SK-N-SH (cell line): ENCODE measurements around the gene XYLT2. TPM values are rescaled to one million over a fixed set of nuclear protein-coding genes. Genes with fewer than 3 reads are reported as not detected.

ENCODE experiments used
- CTCF ChIA-PET: fragments of 300-600, 350-600 bp; formaldehyde crosslinking; extraction: SDS; loops from one replicate; lab custom pipeline; 2021; lab: Yijun Ruan, JAX
- POLR2A ChIA-PET: fragments of 350-600 bp; sonication (Branson Sonifier 250); formaldehyde crosslinking; extraction: SDS; loops from one replicate; lab custom pipeline; 2020; ENCODE audit warnings: antibody characterized with exemption, inconsistent platforms; lab: Yijun Ruan, JAX
- DNase-seq: peaks from one replicate; pipeline ENCODE4 v3.0.0; 2012
- H2AFZ ChIP-seq: fragments of 200-600 bp; sonication (generic); 2 replicates; pipeline ENCODE4 v1.8.1; 2016; ENCODE audit warnings: antibody characterized with exemption, mild to moderate bottlenecking, low read depth
- H3F3A ChIP-seq: fragments of 200-600 bp; sonication (generic); replicated peaks from 2 replicates; pipeline ENCODE3; 2016; ENCODE audit warnings: antibody characterized with exemption, mild to moderate bottlenecking; ENCODE audit not compliant: insufficient read depth
- H3K27ac ChIP-seq, 2 experiments: fragments of 200-500 bp in 1 of 2; fragments of 200-600 bp in 1 of 2; sonication (Bioruptor generic) in 1 of 2; sonication (generic), shearing (Covaris generic) in 1 of 2; 2 replicates each; pipeline versions ENCODE4 v1.5.1 to v1.6.1; 2014 to 2016; ENCODE audit warnings: low read depth in 2 of 2, inconsistent platforms in 1 of 2, low read length in 1 of 2, mild to moderate bottlenecking in 1 of 2, mixed read lengths in 1 of 2
- H3K27me3 ChIP-seq: fragments of 200-600 bp; sonication (generic), shearing (Covaris generic); 2 replicates; pipeline ENCODE4 v1.6.1; 2016; ENCODE audit warnings: mixed run types; ENCODE audit not compliant: insufficient read depth
- H3K36me3 ChIP-seq, 2 experiments: fragments of 200-500 bp in 1 of 2; fragments of 200-600 bp in 1 of 2; sonication (Bioruptor generic) in 1 of 2; sonication (generic) in 1 of 2; replicated peaks in 1 of 2; 2 replicates each; pipeline versions ENCODE3 to v1.5.1; 2014 to 2016; ENCODE audit warnings: low read length in 1 of 2, mild to moderate bottlenecking in 1 of 2; ENCODE audit not compliant: insufficient read depth in 2 of 2, control insufficient read depth in 1 of 2
- H3K4me1 ChIP-seq, 2 experiments: fragments of 200-500 bp in 1 of 2; fragments of 200-600 bp in 1 of 2; sonication (Bioruptor generic) in 1 of 2; sonication (generic), shearing (Covaris generic) in 1 of 2; 2 replicates each; pipeline versions ENCODE4 v1.5.1 to v1.6.1; 2014 to 2016; ENCODE audit warnings: low read depth in 1 of 2, low read length in 1 of 2, mixed run types in 1 of 2; ENCODE audit not compliant: insufficient read depth in 2 of 2, control insufficient read depth in 1 of 2
- H3K4me2 ChIP-seq: fragments of 200-600 bp; sonication (generic), shearing (Covaris generic); 2 replicates; pipeline ENCODE4 v1.6.1; 2017; ENCODE audit warnings: mixed run types
- H3K4me3 ChIP-seq, 2 experiments: fragments of 200-500 bp in 1 of 2; fragments of 200-600 bp in 1 of 2; sonication (Bioruptor generic) in 1 of 2; sonication (generic), shearing (Covaris generic) in 1 of 2; 2 replicates each; pipeline versions ENCODE4 v1.5.1 to v1.8.1; 2014 to 2016; ENCODE audit warnings: low read depth in 2 of 2, inconsistent platforms in 1 of 2, low read length in 1 of 2, mild to moderate bottlenecking in 1 of 2, mixed read lengths in 1 of 2, moderate library complexity in 1 of 2
- H3K79me2 ChIP-seq: fragments of 200-600 bp; sonication (generic); 2 replicates; pipeline ENCODE4 v1.8.1; 2017; ENCODE audit warnings: mild to moderate bottlenecking; ENCODE audit not compliant: insufficient read depth
- H3K9ac ChIP-seq: fragments of 200-600 bp; sonication (generic); 2 replicates; pipeline ENCODE4 v1.6.1; 2017; ENCODE audit warnings: mixed run types
- H3K9me2 ChIP-seq: fragments of 200-600 bp; sonication (generic); 2 replicates; pipeline ENCODE4 v1.6.1; 2017; ENCODE audit warnings: mixed run types
- H3K9me3 ChIP-seq: fragments of 200-600 bp; sonication (generic); 2 replicates; pipeline ENCODE4 v1.6.1; 2017; ENCODE audit warnings: mixed run types, mild to moderate bottlenecking, moderate library complexity
- H4K20me1 ChIP-seq: fragments of 200-600 bp; sonication (generic); 2 replicates; pipeline ENCODE4 v1.6.1; 2017; ENCODE audit warnings: mild to moderate bottlenecking, mixed run types; ENCODE audit not compliant: insufficient read depth
- FOSL2 ChIP-seq: IDR thresholded peaks from 2 replicates; pipeline ENCODE4 v1.4.0; 2012; ENCODE audit warnings: low read depth, mild to moderate bottlenecking, moderate library complexity, borderline replicate concordance
- FOXJ3 ChIP-seq: sonication (generic); formaldehyde crosslinking; IDR thresholded peaks from 2 replicates; pipeline ENCODE4 v1.5.1; 2020; ENCODE audit warnings: mild to moderate bottlenecking, missing genetic modification reagents
- GABPA ChIP-seq: IDR thresholded peaks from 2 replicates; pipeline ENCODE4 v1.4.0; 2012; ENCODE audit warnings: low read depth, mild to moderate bottlenecking
- MXI1 ChIP-seq: IDR thresholded peaks from 2 replicates; pipeline ENCODE4 v1.6.1; 2012; ENCODE audit warnings: mild to moderate bottlenecking, low read depth, low read length, improper control_type of control experiment
- SIN3A ChIP-seq: IDR thresholded peaks from 2 replicates; pipeline ENCODE4 v1.6.1; 2012; ENCODE audit warnings: low read depth, mild to moderate bottlenecking, low read length, moderate library complexity, borderline replicate concordance
- SMC3 ChIP-seq: IDR thresholded peaks from 2 replicates; pipeline ENCODE4 v1.6.1; 2012; ENCODE audit warnings: low read depth, low read length, improper control_type of control experiment
- TEAD4 ChIP-seq: IDR thresholded peaks from 2 replicates; pipeline ENCODE4 v1.4.0; 2012; ENCODE audit warnings: mild to moderate bottlenecking, borderline replicate concordance; ENCODE audit not compliant: insufficient read depth
- WGBS: methylation state at CpG from one replicate; pipeline ENCODE4 v1.1.6; 2017; ENCODE audit warnings: low lambda C conversion rate; 5-methylcytosine and 5-hydroxymethylcytosine counted together
- polyA plus RNA-seq, 3 experiments: library from polyadenylated mRNA; depleted of rRNA; stranded (reverse); fragments of >200 nt; gene quantifications; 2 replicates each; pipeline ENCODE4 v1.2.3, GENCODE V29; 2012
- TF ChIP-seq, protein P1 (sequence below): fragments of 200-600 bp; sonication (generic); IDR thresholded peaks from 2 replicates; pipeline ENCODE4 v1.6.1; 2017; ENCODE audit warnings: antibody characterized with exemption, mild to moderate bottlenecking, moderate library complexity
- TF ChIP-seq, protein P2 (sequence below): IDR thresholded peaks from 2 replicates; pipeline ENCODE4 v1.4.0; 2012; ENCODE audit warnings: low read depth
- TF ChIP-seq, protein P3 (sequence below): IDR thresholded peaks from 2 replicates; pipeline ENCODE4; 2012
- TF ChIP-seq, protein P4 (sequence below): IDR thresholded peaks from 2 replicates; pipeline ENCODE4 v1.6.1; 2012; ENCODE audit warnings: mild to moderate bottlenecking, low read depth, low read length, moderate library complexity
- TF ChIP-seq, protein P5 (sequence below): IDR thresholded peaks from 2 replicates; pipeline ENCODE4 v1.4.0; 2012; ENCODE audit warnings: low read depth, borderline replicate concordance

The XYLT2 gene
- polyA plus RNA-seq, 1 of the 3 experiments (the other 2 are of a cell fraction), result 28.4 TPM

DNA sequence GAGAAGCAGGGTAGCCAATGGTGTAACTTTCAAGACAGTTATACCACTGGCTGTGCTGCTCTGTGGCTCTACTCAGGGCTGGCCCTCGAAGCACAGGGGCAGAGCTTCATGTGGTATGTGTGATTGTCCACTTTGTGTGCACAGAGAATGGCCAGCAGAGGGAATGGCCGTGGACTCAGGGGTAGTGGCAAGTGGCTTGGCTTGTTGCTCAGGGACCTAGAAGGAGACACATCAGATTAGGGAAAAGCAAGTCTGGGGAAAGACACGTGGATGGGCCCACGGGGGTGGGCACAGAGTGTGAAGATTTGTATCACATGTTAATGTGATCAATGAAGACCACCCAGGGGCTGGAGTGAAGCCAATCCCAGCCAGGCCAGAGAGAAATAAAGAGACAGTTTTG is 20.0 kb upstream of the XYLT2 start:
- Histone ChIP-seq H3F3A (peaks cover 11% of the 10 kb centered on the region), H3K4me1 (peaks cover 0 to under 1% of the 10 kb centered on the region in 2 experiments; a peak in 2 of 4 replicates), H3K9ac (no peak overlapping the region), H4K20me1 (no peaks in the 10 kb centered on the region)
- 32% methylated on average over 4 of the region's 4 CpGs for WGBS
- POLR2A ChIA-PET, result no interaction called here
- CTCF ChIA-PET, result interaction anchor here (0.7 to 4.2 kb wide), 4 partner anchors 29 to 156 kb away, joined by 3 to 24 read pairs (median 4); partner anchors contain the start of gene COL1A1
- TF ChIP-seq, protein P1, sequence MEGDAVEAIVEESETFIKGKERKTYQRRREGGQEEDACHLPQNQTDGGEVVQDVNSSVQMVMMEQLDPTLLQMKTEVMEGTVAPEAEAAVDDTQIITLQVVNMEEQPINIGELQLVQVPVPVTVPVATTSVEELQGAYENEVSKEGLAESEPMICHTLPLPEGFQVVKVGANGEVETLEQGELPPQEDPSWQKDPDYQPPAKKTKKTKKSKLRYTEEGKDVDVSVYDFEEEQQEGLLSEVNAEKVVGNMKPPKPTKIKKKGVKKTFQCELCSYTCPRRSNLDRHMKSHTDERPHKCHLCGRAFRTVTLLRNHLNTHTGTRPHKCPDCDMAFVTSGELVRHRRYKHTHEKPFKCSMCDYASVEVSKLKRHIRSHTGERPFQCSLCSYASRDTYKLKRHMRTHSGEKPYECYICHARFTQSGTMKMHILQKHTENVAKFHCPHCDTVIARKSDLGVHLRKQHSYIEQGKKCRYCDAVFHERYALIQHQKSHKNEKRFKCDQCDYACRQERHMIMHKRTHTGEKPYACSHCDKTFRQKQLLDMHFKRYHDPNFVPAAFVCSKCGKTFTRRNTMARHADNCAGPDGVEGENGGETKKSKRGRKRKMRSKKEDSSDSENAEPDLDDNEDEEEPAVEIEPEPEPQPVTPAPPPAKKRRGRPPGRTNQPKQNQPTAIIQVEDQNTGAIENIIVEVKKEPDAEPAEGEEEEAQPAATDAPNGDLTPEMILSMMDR, result no peak
- no peak for TF ChIP-seq FOSL2
- TF ChIP-seq SIN3A, result no peak
- TF ChIP-seq, protein P2, sequence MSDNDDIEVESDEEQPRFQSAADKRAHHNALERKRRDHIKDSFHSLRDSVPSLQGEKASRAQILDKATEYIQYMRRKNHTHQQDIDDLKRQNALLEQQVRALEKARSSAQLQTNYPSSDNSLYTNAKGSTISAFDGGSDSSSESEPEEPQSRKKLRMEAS, result no peak
- TF ChIP-seq, protein P3, sequence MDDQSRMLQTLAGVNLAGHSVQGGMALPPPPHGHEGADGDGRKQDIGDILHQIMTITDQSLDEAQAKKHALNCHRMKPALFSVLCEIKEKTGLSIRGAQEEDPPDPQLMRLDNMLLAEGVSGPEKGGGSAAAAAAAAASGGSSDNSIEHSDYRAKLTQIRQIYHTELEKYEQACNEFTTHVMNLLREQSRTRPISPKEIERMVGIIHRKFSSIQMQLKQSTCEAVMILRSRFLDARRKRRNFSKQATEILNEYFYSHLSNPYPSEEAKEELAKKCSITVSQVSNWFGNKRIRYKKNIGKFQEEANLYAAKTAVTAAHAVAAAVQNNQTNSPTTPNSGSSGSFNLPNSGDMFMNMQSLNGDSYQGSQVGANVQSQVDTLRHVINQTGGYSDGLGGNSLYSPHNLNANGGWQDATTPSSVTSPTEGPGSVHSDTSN, result no peak
- no peak for TF ChIP-seq SMC3
- no peak for TF ChIP-seq FOXJ3
- TF ChIP-seq, protein P4, sequence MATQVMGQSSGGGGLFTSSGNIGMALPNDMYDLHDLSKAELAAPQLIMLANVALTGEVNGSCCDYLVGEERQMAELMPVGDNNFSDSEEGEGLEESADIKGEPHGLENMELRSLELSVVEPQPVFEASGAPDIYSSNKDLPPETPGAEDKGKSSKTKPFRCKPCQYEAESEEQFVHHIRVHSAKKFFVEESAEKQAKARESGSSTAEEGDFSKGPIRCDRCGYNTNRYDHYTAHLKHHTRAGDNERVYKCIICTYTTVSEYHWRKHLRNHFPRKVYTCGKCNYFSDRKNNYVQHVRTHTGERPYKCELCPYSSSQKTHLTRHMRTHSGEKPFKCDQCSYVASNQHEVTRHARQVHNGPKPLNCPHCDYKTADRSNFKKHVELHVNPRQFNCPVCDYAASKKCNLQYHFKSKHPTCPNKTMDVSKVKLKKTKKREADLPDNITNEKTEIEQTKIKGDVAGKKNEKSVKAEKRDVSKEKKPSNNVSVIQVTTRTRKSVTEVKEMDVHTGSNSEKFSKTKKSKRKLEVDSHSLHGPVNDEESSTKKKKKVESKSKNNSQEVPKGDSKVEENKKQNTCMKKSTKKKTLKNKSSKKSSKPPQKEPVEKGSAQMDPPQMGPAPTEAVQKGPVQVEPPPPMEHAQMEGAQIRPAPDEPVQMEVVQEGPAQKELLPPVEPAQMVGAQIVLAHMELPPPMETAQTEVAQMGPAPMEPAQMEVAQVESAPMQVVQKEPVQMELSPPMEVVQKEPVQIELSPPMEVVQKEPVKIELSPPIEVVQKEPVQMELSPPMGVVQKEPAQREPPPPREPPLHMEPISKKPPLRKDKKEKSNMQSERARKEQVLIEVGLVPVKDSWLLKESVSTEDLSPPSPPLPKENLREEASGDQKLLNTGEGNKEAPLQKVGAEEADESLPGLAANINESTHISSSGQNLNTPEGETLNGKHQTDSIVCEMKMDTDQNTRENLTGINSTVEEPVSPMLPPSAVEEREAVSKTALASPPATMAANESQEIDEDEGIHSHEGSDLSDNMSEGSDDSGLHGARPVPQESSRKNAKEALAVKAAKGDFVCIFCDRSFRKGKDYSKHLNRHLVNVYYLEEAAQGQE, result no peak
- no peak for TF ChIP-seq GABPA
- TF ChIP-seq, protein P5, sequence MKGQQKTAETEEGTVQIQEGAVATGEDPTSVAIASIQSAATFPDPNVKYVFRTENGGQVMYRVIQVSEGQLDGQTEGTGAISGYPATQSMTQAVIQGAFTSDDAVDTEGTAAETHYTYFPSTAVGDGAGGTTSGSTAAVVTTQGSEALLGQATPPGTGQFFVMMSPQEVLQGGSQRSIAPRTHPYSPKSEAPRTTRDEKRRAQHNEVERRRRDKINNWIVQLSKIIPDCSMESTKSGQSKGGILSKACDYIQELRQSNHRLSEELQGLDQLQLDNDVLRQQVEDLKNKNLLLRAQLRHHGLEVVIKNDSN, result no peak
- TF ChIP-seq MXI1, result no peak
- no peak for TF ChIP-seq TEAD4
- TF ChIP-seq, all 33 proteins: peak for 0
- H3K4me2 ChIP-seq, result no peak overlapping the region
- no peak overlapping the region for H3K4me3 ChIP-seq
- no peaks in the 10 kb centered on the region for H3K79me2 ChIP-seq
- DNase-seq, result no peak
- no peaks in the 10 kb centered on the region for H3K36me3 ChIP-seq
- H3K27ac ChIP-seq, result no peak overlapping the region
- no peaks in the 10 kb centered on the region for H3K9me2 ChIP-seq
- no peaks in the 10 kb centered on the region for H3K9me3 ChIP-seq
- no peak overlapping the region for H2AFZ ChIP-seq
- H3K27me3 ChIP-seq, result no peaks in the 10 kb centered on the region
